Activated CD8-positive, alpha-beta T cell treated with anti-CD3 and anti-CD28 coated beads, Interleukin-2, amount 10 ng/mL, durations not matched to agents 7 days and 5 days (primary cell): ENCODE measurements around the gene DENND6A. TPM values are rescaled to one million over a fixed set of nuclear protein-coding genes. Genes with fewer than 3 reads are reported as not detected.

Experiments
- ATAC-seq: fragments of 150-1000 bp; cut with Tn5 transposase; one replicate; pipeline ENCODE4 v1.10.0; 2021; ENCODE audit warnings: moderate library complexity
- CTCF ChIA-PET: fragments of 350-600 bp; sonication (Branson Sonifier 250); formaldehyde crosslinking; loops from one replicate; lab custom pipeline; 2021; ENCODE audit warnings: antibody characterized with exemption; lab: Charles Lee
- POLR2A ChIA-PET: fragments of 350-600 bp; sonication (Branson Sonifier 250); formaldehyde crosslinking; loops from one replicate; lab custom pipeline; 2021; ENCODE audit warnings: antibody characterized with exemption; lab: Charles Lee
- DNase-seq: peaks from one replicate; pipeline ENCODE4 v3.0.0-alpha.2; 2020
- H3K27ac Mint-ChIP-seq: one replicate; pipeline ENCODE4 v1.8.0; 2021; ENCODE audit warnings: mild to moderate bottlenecking, mixed read lengths
- H3K27me3 Mint-ChIP-seq: one replicate; pipeline ENCODE4 v1.8.0; 2021; ENCODE audit warnings: low read depth, mixed read lengths
- H3K36me3 Mint-ChIP-seq: one replicate; pipeline ENCODE4 v1.8.0; 2021; ENCODE audit warnings: low read depth, mixed read lengths
- H3K4me1 Mint-ChIP-seq: one replicate; pipeline ENCODE4 v1.8.0; 2021; ENCODE audit warnings: low read depth, mixed read lengths
- H3K4me3 Mint-ChIP-seq: one replicate; pipeline ENCODE4 v1.8.0; 2021; ENCODE audit warnings: mild to moderate bottlenecking, mixed read lengths
- H3K9me3 Mint-ChIP-seq: one replicate; pipeline ENCODE4 v1.8.0; 2022; ENCODE audit warnings: mixed read lengths; ENCODE audit not compliant: insufficient read depth
- total RNA-seq, 2 experiments: library from RNA; stranded (reverse); gene quantifications; one replicate each; pipeline ENCODE4 v1.2.3, GENCODE V29; 2021

The DENND6A gene
- total RNA-seq, 2 experiments from 2014 or later, result 22.8 to 23.9 TPM

DNA sequence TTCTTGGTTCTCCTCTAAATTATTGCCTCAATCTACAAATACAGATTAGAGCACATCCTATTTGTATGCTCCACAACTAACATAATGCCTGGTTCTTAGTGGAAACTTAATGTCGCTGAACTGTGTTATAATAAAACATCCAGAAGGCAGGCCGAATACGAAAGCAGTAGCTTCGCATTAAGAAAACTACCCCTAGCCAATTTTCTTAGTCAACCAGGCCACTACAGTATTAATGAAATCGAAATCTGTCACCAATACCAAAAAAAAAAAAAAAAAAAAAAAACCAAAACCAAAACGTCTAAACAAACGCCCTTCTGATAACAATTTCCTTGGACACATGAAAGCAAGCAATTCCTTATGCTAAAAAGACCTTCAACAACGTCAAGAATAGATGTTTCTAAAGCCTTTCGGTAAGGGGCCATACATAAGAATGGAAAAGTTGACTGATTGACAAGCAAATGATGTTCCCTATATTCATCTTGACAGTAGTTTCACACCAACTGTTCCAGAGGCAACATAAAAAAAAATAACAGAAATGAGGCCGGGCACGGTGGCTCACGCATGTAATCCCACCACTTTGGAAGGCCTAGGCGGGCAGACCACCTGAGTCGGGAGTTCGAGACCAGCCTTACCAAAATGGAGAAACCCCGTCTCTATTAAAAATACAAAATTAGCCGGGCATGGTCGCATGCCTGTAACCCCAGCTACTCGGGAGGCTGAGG, 1.3 kb downstream of the DENND6A start:
- POLR2A ChIA-PET, result interaction anchor here (0.6 to 1.6 kb wide), 4 partner anchors 12 to 136 kb away, joined by 3 to 9 read pairs (median 5); partner anchors contain the start of gene PDE12
- H3K36me3 Mint-ChIP-seq, result peaks cover 20% of the 10 kb centered on the region
- ATAC-seq (no peak), DNase-seq (peak; percentile 23)
- CTCF ChIA-PET, result interaction anchor here (0.6 to 0.8 kb wide), 2 partner anchors 166 to 294 kb away, joined by 3 read pairs; no protein-coding TSS in a partner anchor
- no peaks in the 10 kb centered on the region for H3K27me3 Mint-ChIP-seq
- peak overlapping the region; percentile 86 for H3K27ac Mint-ChIP-seq
- H3K4me1 Mint-ChIP-seq, result peaks cover 44% of the 10 kb centered on the region
- peak overlapping the region; percentile 84 for H3K4me3 Mint-ChIP-seq
- H3K9me3 Mint-ChIP-seq, result no peaks in the 10 kb centered on the region

DNA sequence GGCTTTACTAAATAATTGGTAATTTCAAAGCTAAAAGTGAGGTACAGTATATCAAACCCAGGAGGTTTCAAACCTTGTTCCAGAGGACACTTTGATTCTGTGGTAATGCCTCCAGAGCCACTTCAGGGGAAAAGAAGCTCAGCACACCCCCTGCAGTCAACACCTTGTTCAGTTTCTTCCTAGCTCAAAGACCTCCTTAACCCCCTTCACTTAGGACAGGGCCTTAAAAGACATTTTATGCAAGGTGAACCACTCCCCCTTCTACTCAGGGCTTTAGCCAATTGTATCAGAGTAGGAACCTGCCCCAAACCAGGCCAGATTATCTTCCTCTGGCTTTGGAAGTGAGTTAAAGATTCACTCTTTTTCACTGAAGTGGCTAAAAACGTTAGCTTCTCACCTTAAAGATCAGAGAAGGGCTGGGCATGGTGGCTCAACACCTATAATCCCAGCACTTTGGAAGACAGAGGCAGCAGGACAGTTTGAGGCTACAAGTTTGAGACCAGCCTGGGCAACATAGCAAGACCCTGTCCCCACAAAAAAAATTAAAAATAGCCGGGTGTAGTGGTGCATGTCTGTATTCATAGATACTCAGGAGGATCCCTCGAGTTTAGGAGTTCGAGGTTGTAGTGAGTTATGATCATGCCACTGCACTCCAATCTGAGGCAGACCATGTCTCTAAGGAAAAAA, 3.4 kb downstream of the DENND6A start:
- Mint-ChIP-seq H3K27ac (no peak overlapping the region), H3K4me3 (peak overlapping the region; percentile 8), H3K27me3 (no peaks in the 10 kb centered on the region), H3K9me3 (no peaks in the 10 kb centered on the region), H3K4me1 (peaks cover 48% of the 10 kb centered on the region), H3K36me3 (peaks cover 20% of the 10 kb centered on the region)
- DNase-seq (no peak), ATAC-seq (no peak)
- ChIA-PET POLR2A (interaction anchor here (0.6 to 1.6 kb wide), 4 partner anchors 9 to 416 kb away, joined by 3 to 5 read pairs (median 4); partner anchors contain the start of gene SLMAP), CTCF (interaction anchor here (0.6 to 2.6 kb wide), 4 partner anchors 10 to 298 kb away, joined by 3 to 12 read pairs (median 6); no protein-coding TSS in a partner anchor)

DNA sequence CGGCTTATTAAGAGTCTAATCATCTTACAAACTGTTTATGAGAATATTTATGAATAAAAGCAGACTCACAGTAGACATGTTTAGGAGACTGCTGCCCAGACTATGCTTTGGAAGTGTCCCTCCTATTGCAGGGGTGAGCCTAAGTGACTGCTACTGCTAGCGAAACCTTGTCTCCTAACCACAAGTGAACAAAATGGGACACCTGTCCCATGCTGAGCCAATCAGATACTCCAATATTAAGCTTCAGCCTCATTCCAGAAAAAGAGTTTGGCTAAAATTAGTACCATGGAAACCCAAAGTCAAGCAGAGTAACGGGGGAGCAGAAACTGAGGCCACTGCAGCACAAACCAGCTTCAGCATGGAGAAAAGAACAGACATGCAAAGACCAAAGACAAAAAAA, 4.6 kb downstream of the DENND6A start:
- Mint-ChIP-seq H3K27ac (no peak overlapping the region), H3K4me3 (no peak overlapping the region), H3K36me3 (peaks cover 20% of the 10 kb centered on the region), H3K27me3 (no peaks in the 10 kb centered on the region), H3K4me1 (peaks cover 42% of the 10 kb centered on the region), H3K9me3 (no peaks in the 10 kb centered on the region)
- DNase-seq (no peak), ATAC-seq (no peak)
- POLR2A ChIA-PET, result interaction anchor here (1.6 kb wide), 1 partner anchor 9 kb away, joined by 4 read pairs; no protein-coding TSS in a partner anchor
- CTCF ChIA-PET, result interaction anchor here (2.6 kb wide), 1 partner anchor 9 kb away, joined by 12 read pairs; no protein-coding TSS in a partner anchor

DNA sequence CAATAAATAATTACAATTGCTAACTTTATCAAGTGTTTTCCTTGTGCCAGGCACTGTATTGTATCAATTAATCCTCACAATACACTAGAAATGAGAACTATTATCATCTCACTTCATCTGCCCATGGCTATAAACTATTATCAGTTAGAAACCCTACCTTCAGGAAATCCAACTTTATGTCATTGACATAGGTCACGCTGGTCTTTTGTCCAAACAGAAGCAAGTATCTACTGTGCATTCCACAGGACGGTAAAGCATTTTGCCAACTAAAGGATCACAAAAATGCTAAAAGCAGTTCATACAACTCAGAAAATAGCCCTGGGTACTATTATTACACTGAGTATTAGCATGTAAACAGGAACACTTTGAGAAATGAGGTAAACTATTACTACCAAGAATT, 9.6 kb downstream of the DENND6A start:
- Mint-ChIP-seq H3K9me3 (no peaks in the 10 kb centered on the region), H3K4me3 (no peak overlapping the region), H3K27me3 (no peaks in the 10 kb centered on the region), H3K36me3 (peaks cover 34% of the 10 kb centered on the region), H3K27ac (no peak overlapping the region), H3K4me1 (peaks cover 50% of the 10 kb centered on the region)
- POLR2A ChIA-PET, result no interaction called here
- CTCF ChIA-PET, result no interaction called here
- ATAC-seq (no peak), DNase-seq (no peak)

DNA sequence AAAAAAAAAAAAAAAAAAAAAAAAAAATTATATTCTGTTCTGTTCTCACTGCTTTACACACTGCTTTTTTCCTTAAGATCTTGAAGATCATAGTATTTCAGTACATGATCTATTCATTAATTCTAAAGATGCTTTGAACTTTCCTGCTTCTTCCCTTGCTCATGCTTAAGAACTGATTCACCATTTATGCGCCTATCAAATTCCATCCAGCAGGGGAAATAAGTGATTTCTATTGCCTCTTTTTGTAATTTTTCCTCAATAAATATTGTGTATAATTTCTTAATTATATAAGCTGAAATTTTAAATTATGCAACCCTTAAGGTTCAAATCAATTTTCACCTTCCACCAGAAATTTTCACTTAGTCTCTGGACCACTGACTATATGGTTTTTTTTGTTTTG, 10.6 kb downstream of the DENND6A start:
- H3K36me3 Mint-ChIP-seq, result peaks cover 40% of the 10 kb centered on the region
- CTCF ChIA-PET, result no interaction called here
- POLR2A ChIA-PET, result no interaction called here
- peaks cover 48% of the 10 kb centered on the region for H3K4me1 Mint-ChIP-seq
- no peaks in the 10 kb centered on the region for H3K27me3 Mint-ChIP-seq
- no peak overlapping the region for H3K4me3 Mint-ChIP-seq
- H3K27ac Mint-ChIP-seq, result no peak overlapping the region
- DNase-seq (no peak), ATAC-seq (no peak)
- H3K9me3 Mint-ChIP-seq, result no peaks in the 10 kb centered on the region

DNA sequence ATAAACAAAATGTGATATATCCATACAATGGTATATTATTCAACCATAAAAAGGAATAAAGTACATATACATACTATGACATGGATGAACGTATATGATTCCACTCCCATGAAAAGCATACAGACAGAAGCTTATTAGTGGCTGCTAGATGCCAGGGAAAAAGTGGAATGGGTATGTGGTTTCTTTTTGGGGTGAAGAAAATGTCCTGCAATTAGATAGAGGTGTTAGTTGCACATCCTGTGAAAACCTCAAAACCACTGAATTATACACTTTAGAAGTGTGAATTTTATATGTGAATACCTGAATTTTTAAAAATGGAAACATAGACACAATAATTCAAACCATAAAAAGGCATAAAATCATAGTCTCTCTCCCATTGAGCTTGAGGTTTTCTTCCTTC, 11.2 kb downstream of the DENND6A start:
- POLR2A ChIA-PET, result interaction anchor here (0.8 to 1.2 kb wide), 2 partner anchors 11 to 84 kb away, joined by 3 read pairs; partner anchors contain the start of gene DENND6A
- peaks cover 45% of the 10 kb centered on the region for H3K4me1 Mint-ChIP-seq
- no peak overlapping the region for H3K27ac Mint-ChIP-seq
- peaks cover 39% of the 10 kb centered on the region for H3K36me3 Mint-ChIP-seq
- DNase-seq, result no peak
- CTCF ChIA-PET, result no interaction called here
- H3K9me3 Mint-ChIP-seq, result no peaks in the 10 kb centered on the region
- no peak overlapping the region for H3K4me3 Mint-ChIP-seq
- ATAC-seq, result no peak
- H3K27me3 Mint-ChIP-seq, result no peaks in the 10 kb centered on the region

DNA sequence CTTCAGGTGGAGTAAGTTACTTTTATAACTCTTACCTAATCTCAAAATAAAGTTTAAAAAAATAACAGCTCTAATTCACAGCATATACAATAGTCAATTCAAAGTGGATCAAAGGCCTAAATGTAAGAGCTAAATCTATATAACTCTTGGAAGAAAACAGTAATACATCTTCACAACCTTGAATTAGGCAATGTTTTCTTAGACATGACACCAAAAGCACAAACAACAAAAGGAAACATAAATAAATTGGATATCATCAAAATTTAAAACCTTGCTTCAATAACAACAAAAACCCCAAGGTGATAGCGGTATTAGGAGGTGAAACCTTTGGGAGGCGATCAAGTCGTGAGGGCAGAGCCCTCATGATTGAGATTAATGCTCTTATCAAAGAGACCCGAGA, 12.8 kb downstream of the DENND6A start:
- H3K27me3 Mint-ChIP-seq, result no peaks in the 10 kb centered on the region
- ATAC-seq, result no peak
- no peak overlapping the region for H3K4me3 Mint-ChIP-seq
- H3K9me3 Mint-ChIP-seq, result no peaks in the 10 kb centered on the region
- peaks cover 44% of the 10 kb centered on the region for H3K36me3 Mint-ChIP-seq
- CTCF ChIA-PET, result interaction anchor here (1.0 to 2.8 kb wide), 3 partner anchors 9 to 98 kb away, joined by 3 to 12 read pairs (median 4); no protein-coding TSS in a partner anchor
- H3K27ac Mint-ChIP-seq, result no peak overlapping the region
- H3K4me1 Mint-ChIP-seq, result peaks cover 47% of the 10 kb centered on the region
- POLR2A ChIA-PET, result interaction anchor here (0.5 to 1.8 kb wide), 3 partner anchors 9 to 13 kb away, joined by 3 to 9 read pairs (median 4); partner anchors contain the start of gene DENND6A
- DNase-seq, result no peak

DNA sequence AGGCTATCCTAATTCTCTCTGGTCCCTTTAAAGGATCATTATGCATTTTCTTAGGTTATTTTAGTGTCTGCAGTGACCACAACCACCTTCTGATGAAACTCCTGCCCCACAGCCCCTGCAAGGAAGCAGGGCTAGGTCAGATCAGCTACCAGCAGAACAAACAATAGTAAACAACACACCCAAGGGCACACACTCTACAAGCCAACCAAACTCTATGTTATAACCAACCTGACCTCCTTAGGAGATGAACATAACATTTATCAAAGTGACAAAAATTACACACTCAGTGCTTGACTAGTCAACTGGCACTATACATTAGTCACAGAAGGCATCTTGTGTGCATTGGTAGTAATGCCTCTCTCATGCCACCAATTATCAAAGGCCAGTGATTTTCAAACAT, 17.3 kb downstream of the DENND6A start:
- no peak overlapping the region for H3K27ac Mint-ChIP-seq
- ATAC-seq (no peak), DNase-seq (no peak)
- ChIA-PET POLR2A (no interaction called here), CTCF (interaction anchor here (0.6 to 0.8 kb wide), 2 partner anchors 17 to 143 kb away, joined by 3 read pairs; no protein-coding TSS in a partner anchor)
- H3K9me3 Mint-ChIP-seq, result no peaks in the 10 kb centered on the region
- H3K36me3 Mint-ChIP-seq, result peaks cover 53% of the 10 kb centered on the region
- H3K4me3 Mint-ChIP-seq, result no peak overlapping the region
- H3K27me3 Mint-ChIP-seq, result no peaks in the 10 kb centered on the region
- peaks cover 50% of the 10 kb centered on the region for H3K4me1 Mint-ChIP-seq

DNA sequence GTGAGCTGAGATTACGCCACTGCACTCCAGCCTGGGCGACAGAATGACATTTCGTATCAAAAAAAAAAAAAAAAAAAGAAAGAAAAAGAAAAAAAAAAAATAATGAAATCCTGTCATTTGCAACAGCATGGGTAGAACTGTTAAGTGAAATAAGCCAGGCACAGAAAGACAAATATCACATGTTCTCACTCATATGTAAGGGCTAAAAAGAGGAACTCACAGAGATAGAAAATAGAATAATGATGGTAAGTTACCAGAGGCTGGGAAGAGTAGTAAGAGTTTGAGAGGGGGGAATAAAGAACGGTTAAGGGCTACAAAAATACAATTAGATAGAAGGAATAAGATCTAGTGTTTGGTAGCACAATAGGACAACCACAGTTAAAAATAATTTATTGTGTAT, 19.7 kb downstream of the DENND6A start:
- Mint-ChIP-seq H3K4me1 (peaks cover 35% of the 10 kb centered on the region), H3K27ac (no peak overlapping the region), H3K9me3 (no peaks in the 10 kb centered on the region), H3K4me3 (no peak overlapping the region), H3K36me3 (peaks cover 47% of the 10 kb centered on the region), H3K27me3 (no peaks in the 10 kb centered on the region)
- ChIA-PET POLR2A (no interaction called here), CTCF (no interaction called here)
- DNase-seq, result no peak
- no peak for ATAC-seq

DNA sequence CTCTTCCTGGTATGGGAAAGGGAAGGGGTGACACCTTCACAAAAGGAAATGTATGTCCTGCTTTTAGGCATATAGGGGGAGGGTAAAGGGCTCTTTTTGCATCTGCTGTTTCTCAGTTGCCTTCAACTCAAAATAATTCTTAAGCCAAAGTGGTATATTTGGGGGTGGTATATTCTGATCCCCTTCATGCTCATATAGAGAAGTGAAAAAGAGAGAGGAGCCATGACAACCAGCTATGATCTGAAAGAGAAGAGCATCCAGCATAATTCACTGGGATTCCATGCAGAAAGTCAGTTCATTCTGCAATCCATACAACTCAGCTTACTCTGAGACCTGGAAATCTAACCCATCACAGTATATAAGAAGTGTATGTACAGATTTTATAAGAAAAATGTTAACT, 22.3 kb downstream of the DENND6A start:
- H3K27ac Mint-ChIP-seq, result no peak overlapping the region
- H3K4me3 Mint-ChIP-seq, result no peak overlapping the region
- no peaks in the 10 kb centered on the region for H3K9me3 Mint-ChIP-seq
- POLR2A ChIA-PET, result no interaction called here
- H3K27me3 Mint-ChIP-seq, result no peaks in the 10 kb centered on the region
- H3K36me3 Mint-ChIP-seq, result peaks cover 41% of the 10 kb centered on the region
- no peak for ATAC-seq
- peaks cover 29% of the 10 kb centered on the region for H3K4me1 Mint-ChIP-seq
- no peak for DNase-seq
- CTCF ChIA-PET, result interaction anchor here (1.3 kb wide), 1 partner anchor 11 kb away, joined by 3 read pairs; no protein-coding TSS in a partner anchor

DNA sequence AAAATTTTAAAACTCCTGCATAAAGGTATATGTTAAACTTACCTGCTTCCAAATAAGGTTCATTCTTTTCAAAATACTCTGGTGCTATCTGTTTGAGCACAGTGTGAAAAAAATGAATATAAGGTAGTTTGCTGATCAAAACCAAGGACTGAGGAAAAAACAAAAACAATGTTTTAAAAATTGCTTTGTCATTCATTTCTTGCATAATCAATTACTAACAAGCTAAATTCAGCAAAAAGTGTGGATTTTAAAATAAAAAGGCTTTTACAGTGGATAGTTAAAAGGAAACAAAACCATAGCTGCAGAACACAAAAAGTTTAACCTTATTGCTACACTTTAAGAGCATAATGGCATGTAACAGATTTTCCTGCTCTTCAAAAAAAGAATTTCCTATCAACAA, 31.5 kb downstream of the DENND6A start:
- H3K27ac Mint-ChIP-seq, result no peak overlapping the region
- H3K4me1 Mint-ChIP-seq, result no peaks in the 10 kb centered on the region
- ChIA-PET CTCF (interaction anchor here (0.8 to 1.4 kb wide), 2 partner anchors 10 to 264 kb away, joined by 3 read pairs; no protein-coding TSS in a partner anchor), POLR2A (no interaction called here)
- ATAC-seq (no peak), DNase-seq (no peak)
- no peaks in the 10 kb centered on the region for H3K9me3 Mint-ChIP-seq
- H3K27me3 Mint-ChIP-seq, result no peaks in the 10 kb centered on the region
- H3K4me3 Mint-ChIP-seq, result no peak overlapping the region
- peaks cover 29% of the 10 kb centered on the region for H3K36me3 Mint-ChIP-seq
